Calu3 (cell line): ENCODE results near the gene APBB1IP. TPM values are rescaled to one million over a fixed set of nuclear protein-coding genes. Genes with fewer than 3 reads are reported as not detected.
A peak's percentile ranks its signal among the peaks of the same experiment; 100 is the strongest.
"Not testable (repeated sequence)": the region's sequence is repeated elsewhere in the genome, so short reads cannot be mapped to it uniquely, and the experiment has no call there.

Experiments
- BruUV-seq: library from RNA; stranded (reverse); fragments of 400-500 nt; replicated peaks from 2 replicates; lab custom pipeline; 2021; lab: Mats Ljungman, UMichigan
- CTCF ChIA-PET: fragments of 300-600 bp; sonication (Branson Sonifier 250); formaldehyde crosslinking; loops from one replicate; lab custom pipeline; 2022; ENCODE audit warnings: antibody characterized with exemption; lab: Charles Lee
- DNase-seq: peaks from one replicate; pipeline ENCODE4 v3.0.0; 2022
- H3K27ac Mint-ChIP-seq: one replicate; pipeline ENCODE4 v1.8.0; 2022; ENCODE audit warnings: mixed read lengths; ENCODE audit not compliant: unreplicated experiment
- H3K27me3 Mint-ChIP-seq: one replicate; pipeline ENCODE4 v1.8.0; 2022; ENCODE audit warnings: mixed read lengths; ENCODE audit not compliant: unreplicated experiment
- H3K36me3 Mint-ChIP-seq: one replicate; pipeline ENCODE4 v1.8.0; 2022; ENCODE audit warnings: mild to moderate bottlenecking, moderate library complexity, mixed read lengths; ENCODE audit not compliant: insufficient read depth, unreplicated experiment
- H3K4me1 Mint-ChIP-seq: one replicate; pipeline ENCODE4 v1.8.0; 2022; ENCODE audit warnings: mild to moderate bottlenecking, low read depth, mixed read lengths; ENCODE audit not compliant: unreplicated experiment
- H3K4me3 Mint-ChIP-seq: one replicate; pipeline ENCODE4 v1.8.0; 2022; ENCODE audit warnings: mild to moderate bottlenecking, low read depth, moderate library complexity, mixed read lengths; ENCODE audit not compliant: unreplicated experiment
- H3K9me3 Mint-ChIP-seq: one replicate; pipeline ENCODE4 v1.8.0; 2022; ENCODE audit warnings: low read depth, mixed read lengths; ENCODE audit not compliant: unreplicated experiment
- CTCF ChIP-seq: fragments of 200-600 bp; IDR thresholded peaks from one replicate; pipeline ENCODE4 v1.8.0; 2022; ENCODE audit warnings: antibody characterized with exemption; ENCODE audit not compliant: unreplicated experiment
- intact Hi-C: fragments of 100-400 bp; cut with micrococcal nuclease; formaldehyde crosslinking; loops from one replicate; pipeline ENCODE4 v1.10.0; 2022; ENCODE audit not compliant: unreplicated experiment
- total RNA-seq: library from RNA; stranded (reverse); gene quantifications from 2 replicates; pipeline ENCODE4 v1.2.3, GENCODE V29; 2022

Gene APBB1IP
- total RNA-seq, 1 experiment from 2014 or later = 1.5 TPM

- H3K27ac Mint-ChIP-seq = no peak overlapping the region
- no TSS peak for BruUV-seq
- CTCF ChIA-PET = no interaction called here
- no peak overlapping the region for H3K4me3 Mint-ChIP-seq
- no peaks in the 10 kb centered on the region for H3K27me3 Mint-ChIP-seq
- intact Hi-C loops = no loop called here
- no peak for TF ChIP-seq CTCF
- DNase-seq = no peak
- H3K9me3 Mint-ChIP-seq = no peaks in the 10 kb centered on the region
- peaks cover 6% of the 10 kb centered on the region for H3K36me3 Mint-ChIP-seq
- H3K4me1 Mint-ChIP-seq = peaks cover 49% of the 10 kb centered on the region
Measured at GRCh38 chr10:26491276-26491675, 53.1 kb downstream of the APBB1IP start.

GRCh38 chr10:26491934-26492333 is 53.8 kb downstream of the APBB1IP start:
- Mint-ChIP-seq H3K36me3 (peaks cover 6% of the 10 kb centered on the region), H3K4me1 (peaks cover 42% of the 10 kb centered on the region), H3K27me3 (no peaks in the 10 kb centered on the region), H3K9me3 (no peaks in the 10 kb centered on the region), H3K27ac (no peak overlapping the region), H3K4me3 (no peak overlapping the region)
- DNase-seq = no peak
- no peak for TF ChIP-seq CTCF
- CTCF ChIA-PET = no interaction called here
- intact Hi-C loops = no loop called here
- no TSS peak for BruUV-seq

- H3K36me3 Mint-ChIP-seq, intact Hi-C loops, BruUV-seq, H3K27me3 Mint-ChIP-seq, H3K9me3 Mint-ChIP-seq, H3K4me3 Mint-ChIP-seq, CTCF ChIA-PET, H3K27ac Mint-ChIP-seq: not testable (repeated sequence)
- DNase-seq = peak; percentile 26
- peaks cover 34% of the 10 kb centered on the region for H3K4me1 Mint-ChIP-seq
Measured at GRCh38 chr10:26492725-26493124, 54.6 kb downstream of the APBB1IP start.

DNA sequence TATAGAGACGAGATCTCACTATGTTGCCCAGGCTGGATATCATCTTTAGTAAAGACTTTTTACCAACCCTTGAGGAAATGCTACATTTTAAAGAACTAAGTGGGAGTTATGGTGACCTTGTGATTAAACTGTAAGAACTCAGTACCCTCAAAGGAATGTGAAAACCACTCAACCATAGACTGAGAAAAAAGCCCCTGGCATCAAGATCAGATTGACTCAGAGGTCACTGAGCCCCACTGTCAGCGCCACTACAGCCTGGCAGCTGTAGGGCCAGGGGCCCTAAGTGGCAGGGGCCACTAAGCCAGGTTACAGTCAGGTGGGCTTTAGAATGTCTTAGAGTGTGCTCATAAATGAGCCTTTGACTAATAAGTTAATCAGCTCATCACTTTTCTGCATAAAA is 55.9 kb downstream of the APBB1IP start:
- H3K27me3 Mint-ChIP-seq = no peaks in the 10 kb centered on the region
- TF ChIP-seq CTCF = no peak
- no TSS peak for BruUV-seq
- H3K36me3 Mint-ChIP-seq = no peaks in the 10 kb centered on the region
- peaks cover 25% of the 10 kb centered on the region for H3K4me1 Mint-ChIP-seq
- no peaks in the 10 kb centered on the region for H3K9me3 Mint-ChIP-seq
- no peak overlapping the region for H3K4me3 Mint-ChIP-seq
- H3K27ac Mint-ChIP-seq = no peak overlapping the region
- CTCF ChIA-PET = interaction anchor here (0.7 kb wide), 1 partner anchor 8 kb away, joined by 4 read pairs; no protein-coding TSS in a partner anchor
- no peak for DNase-seq
- intact Hi-C loops = no loop called here

- TF ChIP-seq CTCF = no peak
- Mint-ChIP-seq H3K9me3 (no peaks in the 10 kb centered on the region), H3K27ac (no peak overlapping the region), H3K27me3 (no peaks in the 10 kb centered on the region), H3K4me1 (no peaks in the 10 kb centered on the region), H3K4me3 (no peak overlapping the region), H3K36me3 (no peaks in the 10 kb centered on the region)
- CTCF ChIA-PET = no interaction called here
- no peak for DNase-seq
- intact Hi-C loops = no loop called here
- no TSS peak for BruUV-seq
Measured at GRCh38 chr10:26499426-26499825, 61.3 kb downstream of the APBB1IP start.
